Liver (tissue), 9 donors: Measurements from ENCODE around the gene TFDP2. TPM values are rescaled to one million over a fixed set of nuclear protein-coding genes. Genes with fewer than 3 reads are reported as not detected.

Experiments used
- DNase-seq: peaks from one replicate; pipeline ENCODE4 v3.0.0-alpha.2; 2017; ENCODE audit warnings: low spot score
- H3K27ac ChIP-seq, 2 donors: one replicate each; pipeline ENCODE4 v1.7.0; 2013; ENCODE audit warnings: inconsistent platforms in 2 of 2, low read length in 2 of 2, control low read depth in 1 of 2, low read depth in 1 of 2, mild to moderate bottlenecking in 1 of 2
- H3K27me3 ChIP-seq, 4 donors: one replicate each; pipeline versions ENCODE4 v1.6.1 to v1.7.0; 2013; ENCODE audit warnings: low read length in 3 of 4, inconsistent platforms in 1 of 4, mild to moderate bottlenecking in 1 of 4, moderate library complexity in 1 of 4; ENCODE audit not compliant: control insufficient read depth in 4 of 4, insufficient read depth in 4 of 4
- H3K36me3 ChIP-seq, 4 donors: one replicate each; pipeline versions ENCODE4 v1.6.1 to v1.7.0; 2013; ENCODE audit warnings: low read length in 3 of 4, mild to moderate bottlenecking in 3 of 4, low read depth in 1 of 4, moderate library complexity in 1 of 4; ENCODE audit not compliant: control insufficient read depth in 4 of 4, insufficient read depth in 3 of 4
- H3K4me1 ChIP-seq, 4 donors: one replicate each; pipeline versions ENCODE4 v1.6.1 to v1.7.0; 2013; ENCODE audit warnings: low read length in 3 of 4, mild to moderate bottlenecking in 3 of 4, moderate library complexity in 1 of 4; ENCODE audit not compliant: control insufficient read depth in 4 of 4, insufficient read depth in 4 of 4
- H3K4me3 ChIP-seq, 3 donors: one replicate each; pipeline versions ENCODE4 v1.6.1 to v1.7.0; 2013; ENCODE audit warnings: low read length in 3 of 3, control low read depth in 1 of 3, low read depth in 1 of 3, mild to moderate bottlenecking in 1 of 3
- H3K9ac ChIP-seq, 2 donors: one replicate each; pipeline ENCODE4 v1.7.0; 2013; ENCODE audit warnings: low read length in 2 of 2, mild to moderate bottlenecking in 2 of 2, moderate library complexity in 2 of 2, control low read depth in 1 of 2, low read depth in 1 of 2
- H3K9me3 ChIP-seq, 4 donors: one replicate each; pipeline versions ENCODE4 v1.6.1 to v1.7.0; 2013; ENCODE audit warnings: low read length in 3 of 4; ENCODE audit not compliant: control insufficient read depth in 4 of 4
- EGR1 ChIP-seq, 2 donors: IDR thresholded peaks; 2 replicates each; pipeline ENCODE4 v1.6.1; 2016 to 2018; ENCODE audit warnings: antibody characterized with exemption in 2 of 2, low read depth in 2 of 2
- FOXA1 ChIP-seq: IDR thresholded peaks from 2 replicates; pipeline ENCODE4 v1.6.1; 2016; ENCODE audit warnings: antibody characterized with exemption
- FOXA2 ChIP-seq: IDR thresholded peaks from 2 replicates; pipeline ENCODE4 v1.6.1; 2016; ENCODE audit warnings: antibody characterized with exemption
- GABPA ChIP-seq, 2 donors: IDR thresholded peaks in 1 of 2; conservative IDR thresholded peaks in 1 of 2; 2 replicates each; pipeline ENCODE4 v1.6.1; 2016; ENCODE audit warnings: antibody characterized with exemption in 2 of 2, mild to moderate bottlenecking in 1 of 2, moderate library complexity in 1 of 2
- HNF4A ChIP-seq, 2 donors: conservative IDR thresholded peaks; 2 replicates each; pipeline ENCODE4 v1.6.1; 2016; ENCODE audit warnings: antibody characterized with exemption in 2 of 2, mild to moderate bottlenecking in 2 of 2
- HNF4G ChIP-seq: IDR thresholded peaks from 2 replicates; pipeline ENCODE4 v1.6.1; 2016; ENCODE audit warnings: antibody characterized with exemption
- JUND ChIP-seq, 2 donors: IDR thresholded peaks; 2 replicates each; pipeline ENCODE4 v1.6.1; 2016; ENCODE audit warnings: antibody characterized with exemption in 2 of 2
- NR2F2 ChIP-seq: IDR thresholded peaks from 2 replicates; pipeline ENCODE4 v1.6.1; 2016; ENCODE audit warnings: antibody characterized with exemption
- RAD21 ChIP-seq, 2 donors: IDR thresholded peaks; 2 replicates each; pipeline ENCODE4 v1.6.1; 2016; ENCODE audit warnings: antibody characterized with exemption in 2 of 2, mild to moderate bottlenecking in 2 of 2
- RXRA ChIP-seq, 2 donors: IDR thresholded peaks; 2 replicates each; pipeline ENCODE4 v1.6.1; 2017 to 2018; ENCODE audit warnings: antibody characterized with exemption in 2 of 2, mild to moderate bottlenecking in 1 of 2
- SP1 ChIP-seq: IDR thresholded peaks from 2 replicates; pipeline ENCODE4 v1.6.1; 2018; ENCODE audit warnings: antibody characterized with exemption, mild to moderate bottlenecking
- TAF1 ChIP-seq: conservative IDR thresholded peaks from 2 replicates; pipeline ENCODE4 v1.6.1; 2016; ENCODE audit warnings: antibody characterized with exemption, mild to moderate bottlenecking
- YY1 ChIP-seq: IDR thresholded peaks from 2 replicates; pipeline ENCODE4 v1.6.1; 2016; ENCODE audit warnings: antibody characterized with exemption, mild to moderate bottlenecking
- WGBS: extraction: QIAGEN DNeasy Blood & Tissue Kit; methylation state at CpG from one replicate; pipeline ENCODE4 v1.1.7; 2013; 5-methylcytosine and 5-hydroxymethylcytosine counted together
- polyA plus RNA-seq, 2 donors: library from polyadenylated mRNA; stranded (reverse) in 1 of 2; unstranded in 1 of 2; fragments of 200-250 nt in 1 of 2; fragments of >200 nt in 1 of 2; fragmentation: Nextera tagmentation in 1 of 2; extraction: Ambion mirVana in 1 of 2; gene quantifications; one replicate each; pipeline versions ENCODE4 v1.2.1 to v1.2.3, GENCODE V29; 2013 to 2015
- total RNA-seq, 2 donors: library from RNA; depleted of rRNA; stranded (reverse); fragments of >200 nt; gene quantifications; one replicate each; pipeline ENCODE4 v1.2.3, GENCODE V29; 2014
- TF ChIP-seq, protein P1 (sequence below): IDR thresholded peaks from 2 replicates; pipeline ENCODE4 v1.6.1; 2016; ENCODE audit warnings: antibody characterized with exemption, mild to moderate bottlenecking
- TF ChIP-seq, protein P2 (sequence below): IDR thresholded peaks from 2 replicates; pipeline ENCODE4 v1.6.1; 2016; ENCODE audit warnings: antibody characterized with exemption
- TF ChIP-seq, protein P3 (sequence below): IDR thresholded peaks from 2 replicates; pipeline ENCODE4 v1.6.1; 2016; ENCODE audit warnings: antibody characterized with exemption
- TF ChIP-seq, protein P4 (sequence below): fragments of 150-350 bp; IDR thresholded peaks from 2 replicates; pipeline ENCODE4 v1.5.1; 2017; ENCODE audit warnings: improper control_type of control experiment, low read depth, low read length; ENCODE audit not compliant: missing input control
- TF ChIP-seq, protein P5 (sequence below): IDR thresholded peaks from 2 replicates; pipeline ENCODE4 v1.6.1; 2016; ENCODE audit warnings: antibody characterized with exemption
- donor health status: healthy.
- donor health status: healthy.
- donor health status: healthy.
- donor health status: healthy.
- donor health status: healthy.

Gene TFDP2
- total and polyA plus RNA-seq, 4 donors, result 8.0 to 52.0 (median 29.7) TPM

DNA sequence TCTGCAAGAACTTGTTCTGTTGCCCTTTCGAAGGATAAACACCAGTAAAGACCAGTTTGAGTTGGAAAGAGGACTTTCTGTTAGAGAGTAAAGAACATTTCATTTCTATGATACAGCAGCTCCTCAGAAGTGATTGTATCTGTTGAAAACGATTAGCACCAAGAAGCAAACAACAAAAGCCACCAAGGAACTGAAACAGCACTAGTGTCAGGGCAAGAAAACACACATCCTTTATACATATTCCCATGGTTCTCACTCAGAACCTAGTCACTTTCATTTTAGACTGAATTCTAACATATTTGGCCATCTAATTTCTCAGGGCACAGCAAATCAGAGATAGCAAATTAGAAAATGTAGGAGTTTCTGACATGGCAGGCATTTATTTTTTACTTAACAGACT lies 156.8 kb downstream of the TFDP2 start:
- Histone ChIP-seq H3K4me3 (no peak overlapping the region), H3K9ac (no peak overlapping the region), H3K9me3 (no peaks in the 10 kb centered on the region), H3K4me1 (no peaks in the 10 kb centered on the region), H3K27ac (no peak overlapping the region), H3K36me3 (peaks cover 0 to 4% (median 2%) of the 10 kb centered on the region in 4 donors), H3K27me3 (no peaks in the 10 kb centered on the region)
- TF ChIP-seq, protein P1, sequence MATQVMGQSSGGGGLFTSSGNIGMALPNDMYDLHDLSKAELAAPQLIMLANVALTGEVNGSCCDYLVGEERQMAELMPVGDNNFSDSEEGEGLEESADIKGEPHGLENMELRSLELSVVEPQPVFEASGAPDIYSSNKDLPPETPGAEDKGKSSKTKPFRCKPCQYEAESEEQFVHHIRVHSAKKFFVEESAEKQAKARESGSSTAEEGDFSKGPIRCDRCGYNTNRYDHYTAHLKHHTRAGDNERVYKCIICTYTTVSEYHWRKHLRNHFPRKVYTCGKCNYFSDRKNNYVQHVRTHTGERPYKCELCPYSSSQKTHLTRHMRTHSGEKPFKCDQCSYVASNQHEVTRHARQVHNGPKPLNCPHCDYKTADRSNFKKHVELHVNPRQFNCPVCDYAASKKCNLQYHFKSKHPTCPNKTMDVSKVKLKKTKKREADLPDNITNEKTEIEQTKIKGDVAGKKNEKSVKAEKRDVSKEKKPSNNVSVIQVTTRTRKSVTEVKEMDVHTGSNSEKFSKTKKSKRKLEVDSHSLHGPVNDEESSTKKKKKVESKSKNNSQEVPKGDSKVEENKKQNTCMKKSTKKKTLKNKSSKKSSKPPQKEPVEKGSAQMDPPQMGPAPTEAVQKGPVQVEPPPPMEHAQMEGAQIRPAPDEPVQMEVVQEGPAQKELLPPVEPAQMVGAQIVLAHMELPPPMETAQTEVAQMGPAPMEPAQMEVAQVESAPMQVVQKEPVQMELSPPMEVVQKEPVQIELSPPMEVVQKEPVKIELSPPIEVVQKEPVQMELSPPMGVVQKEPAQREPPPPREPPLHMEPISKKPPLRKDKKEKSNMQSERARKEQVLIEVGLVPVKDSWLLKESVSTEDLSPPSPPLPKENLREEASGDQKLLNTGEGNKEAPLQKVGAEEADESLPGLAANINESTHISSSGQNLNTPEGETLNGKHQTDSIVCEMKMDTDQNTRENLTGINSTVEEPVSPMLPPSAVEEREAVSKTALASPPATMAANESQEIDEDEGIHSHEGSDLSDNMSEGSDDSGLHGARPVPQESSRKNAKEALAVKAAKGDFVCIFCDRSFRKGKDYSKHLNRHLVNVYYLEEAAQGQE, result no peak
- no peak for TF ChIP-seq FOXA1
- TF ChIP-seq, protein P2, sequence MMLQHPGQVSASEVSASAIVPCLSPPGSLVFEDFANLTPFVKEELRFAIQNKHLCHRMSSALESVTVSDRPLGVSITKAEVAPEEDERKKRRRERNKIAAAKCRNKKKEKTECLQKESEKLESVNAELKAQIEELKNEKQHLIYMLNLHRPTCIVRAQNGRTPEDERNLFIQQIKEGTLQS, result no peak
- no peak for TF ChIP-seq GABPA (IDR thresholded peaks at IDR 0.05 in 1 of 2, conservative IDR thresholded peaks at IDR 0.05 in 1 of 2)
- no peak for TF ChIP-seq RXRA (IDR thresholded peaks at IDR 0.05)
- no peak for TF ChIP-seq NR2F2
- TF ChIP-seq SP1, result no peak
- no peak for TF ChIP-seq FOXA2
- TF ChIP-seq EGR1 (IDR thresholded peaks at IDR 0.05; ENCODE audit: low read depth in 2 of 2), result no peak
- TF ChIP-seq TAF1, result no peak
- no peak for TF ChIP-seq YY1
- no peak for TF ChIP-seq HNF4G
- no peak for TF ChIP-seq HNF4A (conservative IDR thresholded peaks at IDR 0.05)
- no peak for TF ChIP-seq RAD21 (IDR thresholded peaks at IDR 0.05)
- TF ChIP-seq JUND (IDR thresholded peaks at IDR 0.05), result no peak
- TF ChIP-seq, protein P3, sequence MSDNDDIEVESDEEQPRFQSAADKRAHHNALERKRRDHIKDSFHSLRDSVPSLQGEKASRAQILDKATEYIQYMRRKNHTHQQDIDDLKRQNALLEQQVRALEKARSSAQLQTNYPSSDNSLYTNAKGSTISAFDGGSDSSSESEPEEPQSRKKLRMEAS, result no peak
- TF ChIP-seq, protein P4, sequence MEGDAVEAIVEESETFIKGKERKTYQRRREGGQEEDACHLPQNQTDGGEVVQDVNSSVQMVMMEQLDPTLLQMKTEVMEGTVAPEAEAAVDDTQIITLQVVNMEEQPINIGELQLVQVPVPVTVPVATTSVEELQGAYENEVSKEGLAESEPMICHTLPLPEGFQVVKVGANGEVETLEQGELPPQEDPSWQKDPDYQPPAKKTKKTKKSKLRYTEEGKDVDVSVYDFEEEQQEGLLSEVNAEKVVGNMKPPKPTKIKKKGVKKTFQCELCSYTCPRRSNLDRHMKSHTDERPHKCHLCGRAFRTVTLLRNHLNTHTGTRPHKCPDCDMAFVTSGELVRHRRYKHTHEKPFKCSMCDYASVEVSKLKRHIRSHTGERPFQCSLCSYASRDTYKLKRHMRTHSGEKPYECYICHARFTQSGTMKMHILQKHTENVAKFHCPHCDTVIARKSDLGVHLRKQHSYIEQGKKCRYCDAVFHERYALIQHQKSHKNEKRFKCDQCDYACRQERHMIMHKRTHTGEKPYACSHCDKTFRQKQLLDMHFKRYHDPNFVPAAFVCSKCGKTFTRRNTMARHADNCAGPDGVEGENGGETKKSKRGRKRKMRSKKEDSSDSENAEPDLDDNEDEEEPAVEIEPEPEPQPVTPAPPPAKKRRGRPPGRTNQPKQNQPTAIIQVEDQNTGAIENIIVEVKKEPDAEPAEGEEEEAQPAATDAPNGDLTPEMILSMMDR, result no peak
- DNase-seq, result no peak
- 79% methylated on average over 2 of the region's 2 CpGs for WGBS

DNA sequence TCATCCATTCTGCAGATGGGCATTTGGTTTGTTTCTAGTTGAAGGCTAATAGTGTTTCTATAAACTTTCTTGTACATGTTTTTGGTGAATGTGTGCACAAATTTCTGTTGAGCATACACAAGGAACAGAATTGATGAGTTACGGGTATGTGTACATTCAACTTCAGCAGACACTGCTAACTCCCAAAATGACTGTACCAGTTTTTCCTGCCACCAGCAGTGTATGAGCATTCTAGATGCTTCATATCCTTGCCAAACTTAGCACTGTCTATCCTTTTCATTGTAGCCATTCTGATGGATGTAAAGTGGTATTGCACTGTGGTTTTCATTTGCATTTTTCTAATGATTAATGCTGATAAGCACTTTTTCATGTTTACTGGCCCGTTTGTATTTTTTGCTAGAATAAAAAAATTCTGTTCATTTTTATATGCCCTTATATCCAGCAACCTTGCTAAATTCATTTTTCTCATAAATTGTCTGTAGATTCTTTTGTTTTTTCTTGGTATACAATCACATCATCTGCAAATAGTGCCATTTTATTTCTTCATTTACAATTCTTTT lies 162.7 kb downstream of the TFDP2 start:
- 87% methylated on average over 2 of the region's 2 CpGs for WGBS
- H3K27ac ChIP-seq, result no peak overlapping the region
- no peak for DNase-seq
- TF ChIP-seq YY1 (no peak), GABPA (IDR thresholded peaks at IDR 0.05 in 1 of 2, conservative IDR thresholded peaks at IDR 0.05 in 1 of 2) (no peak), NR2F2 (no peak), RAD21 (IDR thresholded peaks at IDR 0.05) (no peak), FOXA1 (no peak), FOXA2 (no peak), EGR1 (IDR thresholded peaks at IDR 0.05; ENCODE audit: low read depth in 2 of 2) (no peak), RXRA (IDR thresholded peaks at IDR 0.05) (no peak), SP1 (no peak), HNF4A (conservative IDR thresholded peaks at IDR 0.05) (no peak), HNF4G (no peak), JUND (IDR thresholded peaks at IDR 0.05) (no peak), TAF1 (no peak)
- TF ChIP-seq, protein P2, result no peak
- TF ChIP-seq, protein P3, result no peak
- TF ChIP-seq, protein P1, result no peak
- TF ChIP-seq, protein P5, sequence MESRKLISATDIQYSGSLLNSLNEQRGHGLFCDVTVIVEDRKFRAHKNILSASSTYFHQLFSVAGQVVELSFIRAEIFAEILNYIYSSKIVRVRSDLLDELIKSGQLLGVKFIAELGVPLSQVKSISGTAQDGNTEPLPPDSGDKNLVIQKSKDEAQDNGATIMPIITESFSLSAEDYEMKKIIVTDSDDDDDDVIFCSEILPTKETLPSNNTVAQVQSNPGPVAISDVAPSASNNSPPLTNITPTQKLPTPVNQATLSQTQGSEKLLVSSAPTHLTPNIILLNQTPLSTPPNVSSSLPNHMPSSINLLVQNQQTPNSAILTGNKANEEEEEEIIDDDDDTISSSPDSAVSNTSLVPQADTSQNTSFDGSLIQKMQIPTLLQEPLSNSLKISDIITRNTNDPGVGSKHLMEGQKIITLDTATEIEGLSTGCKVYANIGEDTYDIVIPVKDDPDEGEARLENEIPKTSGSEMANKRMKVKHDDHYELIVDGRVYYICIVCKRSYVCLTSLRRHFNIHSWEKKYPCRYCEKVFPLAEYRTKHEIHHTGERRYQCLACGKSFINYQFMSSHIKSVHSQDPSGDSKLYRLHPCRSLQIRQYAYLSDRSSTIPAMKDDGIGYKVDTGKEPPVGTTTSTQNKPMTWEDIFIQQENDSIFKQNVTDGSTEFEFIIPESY, result no peak

More for the DNA sequence above, 162.7 kb downstream of the TFDP2 start:
- H3K36me3 ChIP-seq, result peaks cover 0 to 4% (median 0%) of the 10 kb centered on the region in 4 donors
- H3K4me1 ChIP-seq, result no peaks in the 10 kb centered on the region
- H3K9ac ChIP-seq, result no peak overlapping the region
- H3K27me3 ChIP-seq, result no peaks in the 10 kb centered on the region
- no peaks in the 10 kb centered on the region for H3K9me3 ChIP-seq
- no peak overlapping the region for H3K4me3 ChIP-seq
